ENCODE data around the gene CLEC14A.

DNA sequence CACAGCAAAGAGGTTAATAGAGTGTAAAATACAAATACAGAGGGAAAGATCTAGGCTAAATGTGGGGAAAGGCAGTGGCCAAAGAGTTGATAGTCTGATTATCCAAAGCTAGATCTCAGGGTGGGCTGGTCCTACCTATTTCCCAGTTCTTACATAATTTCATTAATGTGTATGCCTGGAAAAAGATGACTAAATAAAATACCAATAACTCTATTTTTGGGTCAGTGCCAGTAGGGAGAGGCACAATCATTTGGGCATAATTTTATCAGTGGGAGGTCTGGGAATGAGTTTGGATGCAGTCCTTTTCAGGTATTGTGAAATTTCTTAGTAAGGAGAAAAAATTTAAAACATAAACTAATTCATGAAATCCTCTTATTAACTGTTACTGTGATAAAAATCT lies 30.6 kb upstream of the CLEC14A start:
- TF ChIP-seq EP300 (IDR thresholded peaks at IDR 0.05) = no peak
- TF ChIP-seq, protein P1, sequence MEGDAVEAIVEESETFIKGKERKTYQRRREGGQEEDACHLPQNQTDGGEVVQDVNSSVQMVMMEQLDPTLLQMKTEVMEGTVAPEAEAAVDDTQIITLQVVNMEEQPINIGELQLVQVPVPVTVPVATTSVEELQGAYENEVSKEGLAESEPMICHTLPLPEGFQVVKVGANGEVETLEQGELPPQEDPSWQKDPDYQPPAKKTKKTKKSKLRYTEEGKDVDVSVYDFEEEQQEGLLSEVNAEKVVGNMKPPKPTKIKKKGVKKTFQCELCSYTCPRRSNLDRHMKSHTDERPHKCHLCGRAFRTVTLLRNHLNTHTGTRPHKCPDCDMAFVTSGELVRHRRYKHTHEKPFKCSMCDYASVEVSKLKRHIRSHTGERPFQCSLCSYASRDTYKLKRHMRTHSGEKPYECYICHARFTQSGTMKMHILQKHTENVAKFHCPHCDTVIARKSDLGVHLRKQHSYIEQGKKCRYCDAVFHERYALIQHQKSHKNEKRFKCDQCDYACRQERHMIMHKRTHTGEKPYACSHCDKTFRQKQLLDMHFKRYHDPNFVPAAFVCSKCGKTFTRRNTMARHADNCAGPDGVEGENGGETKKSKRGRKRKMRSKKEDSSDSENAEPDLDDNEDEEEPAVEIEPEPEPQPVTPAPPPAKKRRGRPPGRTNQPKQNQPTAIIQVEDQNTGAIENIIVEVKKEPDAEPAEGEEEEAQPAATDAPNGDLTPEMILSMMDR (IDR thresholded peaks at IDR 0.05) = no peak
- no peak for TF ChIP-seq POLR2A (IDR thresholded peaks at IDR 0.05)
- no peak for TF ChIP-seq POLR2AphosphoS5 (IDR thresholded peaks at IDR 0.05)

Data from sigmoid colon (tissue), 4 donors.